HG02885 (cell line): ENCODE data around the gene MPPED1.

Experiments used
- ATAC-seq: cut with Tn5 transposase; IDR thresholded peaks from one replicate; pipeline ENCODE4 v1.9.1; 2021; ENCODE audit warnings: mild to moderate bottlenecking; ENCODE audit not compliant: unreplicated experiment, poor library complexity

MPPED1 gene

DNA sequence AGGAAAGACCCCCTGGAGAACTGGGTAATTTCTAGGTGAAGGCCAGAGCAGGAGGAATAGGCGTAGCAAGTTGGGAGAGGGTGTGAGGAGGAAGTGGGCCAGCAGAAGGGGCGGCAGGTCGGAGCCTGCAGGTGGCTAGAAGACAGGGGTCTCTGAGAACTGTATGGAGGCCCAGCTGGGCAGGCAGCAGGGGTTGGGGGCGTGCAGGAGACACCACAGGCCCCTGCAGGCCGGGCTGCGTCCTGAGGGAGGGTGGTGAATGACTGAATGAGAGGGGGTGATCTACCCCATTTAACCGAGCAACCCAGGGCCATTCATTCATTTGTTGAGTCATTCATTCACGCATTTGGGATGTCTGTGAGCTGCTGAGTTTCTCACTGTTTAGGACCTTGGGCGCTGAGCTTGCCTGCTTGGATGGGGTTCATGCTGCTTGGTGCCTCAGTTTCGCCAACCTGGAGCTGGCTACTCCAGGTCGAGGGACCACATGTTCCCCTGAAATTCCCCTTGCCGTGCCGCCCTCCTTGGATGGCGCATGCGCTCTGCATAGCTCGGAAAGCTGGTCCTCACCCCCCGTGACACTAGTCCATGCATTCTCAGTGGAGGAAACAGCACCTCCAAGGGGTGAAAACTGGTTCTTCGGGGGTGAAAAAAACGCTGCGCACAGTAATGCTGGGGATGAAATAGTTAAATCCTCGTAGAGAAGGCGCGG lies 15.6 kb downstream of the MPPED1 start:
- ATAC-seq = no peak

DNA sequence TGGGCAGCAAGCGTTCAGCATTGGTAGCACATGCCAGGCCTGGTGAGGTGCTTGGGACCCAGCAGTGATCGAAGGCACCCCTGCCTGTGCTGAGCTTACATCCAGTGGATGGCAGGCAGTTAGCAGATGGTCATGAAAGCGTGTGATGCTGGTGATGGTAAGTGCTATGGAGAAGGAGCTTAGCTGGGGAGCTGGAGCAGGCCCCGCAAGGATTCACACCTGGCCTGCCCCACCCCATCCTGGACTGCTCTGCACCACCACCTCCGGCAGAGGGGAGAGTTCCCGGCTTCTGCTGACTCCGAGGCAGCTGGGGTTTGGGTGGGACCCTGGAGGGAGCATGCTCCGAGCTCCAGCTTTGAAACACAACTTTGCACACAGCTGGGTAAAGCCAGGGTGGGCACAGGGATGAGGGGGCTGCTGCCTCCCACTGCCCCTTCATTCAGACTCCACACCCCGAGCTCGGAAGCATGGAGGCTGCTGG lies 16.2 kb downstream of the MPPED1 start:
- no peak for ATAC-seq

DNA sequence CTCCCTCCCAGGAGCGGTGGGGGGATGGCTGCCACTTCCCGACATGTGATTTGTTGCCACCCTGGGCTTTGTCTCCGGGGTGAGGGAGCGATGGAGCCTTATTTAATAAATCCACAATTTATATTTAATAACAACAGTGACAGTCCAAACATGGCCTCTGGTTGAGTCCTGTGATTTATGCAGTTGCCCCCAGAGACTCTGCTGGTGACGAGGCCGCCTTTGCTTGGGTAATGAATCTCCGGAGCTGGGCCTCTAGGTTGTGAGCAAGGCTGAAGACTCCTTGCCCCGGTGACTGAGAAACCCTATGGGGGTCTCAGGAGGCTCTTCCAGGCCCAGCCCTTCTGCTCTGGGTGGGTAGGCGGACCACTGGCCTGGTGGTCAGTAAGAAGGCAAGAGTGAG lies 16.7 kb downstream of the MPPED1 start:
- ATAC-seq = no peak

GRCh38 chr22:43429426-43429825 lies 17.6 kb downstream of the MPPED1 start:
- ATAC-seq = no peak

DNA sequence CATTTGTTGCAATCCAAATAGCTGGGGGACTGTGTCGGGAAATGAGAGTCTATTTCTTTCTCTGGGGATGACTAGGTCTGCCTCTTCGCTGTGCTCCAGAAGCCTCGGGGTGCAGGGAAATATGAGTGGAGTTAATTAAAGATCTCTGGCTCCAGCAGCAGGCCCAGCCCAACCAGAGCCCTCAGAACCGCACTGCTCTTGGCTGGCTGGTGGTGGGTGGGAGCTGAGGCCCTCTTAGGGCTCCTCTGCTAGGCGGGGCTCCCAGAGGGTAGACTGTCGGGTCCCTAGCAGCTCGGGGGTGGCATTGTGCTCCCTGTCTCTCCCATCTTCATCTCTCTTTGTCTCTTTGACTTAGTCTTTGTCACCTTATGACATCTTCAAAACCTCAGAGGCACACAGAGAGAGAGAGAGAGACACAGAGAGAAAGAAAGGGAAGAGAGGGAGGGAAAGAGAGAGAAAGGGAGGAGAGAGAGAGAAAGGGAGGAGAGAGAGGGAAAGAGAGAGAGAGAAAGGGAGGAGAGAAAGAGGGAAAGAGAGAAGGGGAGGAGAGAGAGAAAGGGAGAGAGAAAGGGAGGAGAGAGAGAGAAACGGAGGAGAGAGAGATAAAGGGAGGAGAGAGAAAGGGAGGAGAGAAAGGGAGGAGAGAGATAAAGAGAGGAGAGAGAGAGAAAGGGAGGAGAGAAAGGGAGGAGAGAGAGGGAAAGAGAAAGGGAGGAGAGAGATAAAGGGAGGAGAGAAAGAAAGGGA lies 20.2 kb downstream of the MPPED1 start:
- no peak for ATAC-seq

- no peak for ATAC-seq
These were observed 21.1 kb downstream of the MPPED1 start for GRCh38 chr22:43432883-43433415.

- no peak for ATAC-seq
These were observed 21.8 kb downstream of the MPPED1 start for GRCh38 chr22:43433451-43434274.

GRCh38 chr22:43434275-43434927 lies 22.6 kb downstream of the MPPED1 start:
- no peak for ATAC-seq

DNA sequence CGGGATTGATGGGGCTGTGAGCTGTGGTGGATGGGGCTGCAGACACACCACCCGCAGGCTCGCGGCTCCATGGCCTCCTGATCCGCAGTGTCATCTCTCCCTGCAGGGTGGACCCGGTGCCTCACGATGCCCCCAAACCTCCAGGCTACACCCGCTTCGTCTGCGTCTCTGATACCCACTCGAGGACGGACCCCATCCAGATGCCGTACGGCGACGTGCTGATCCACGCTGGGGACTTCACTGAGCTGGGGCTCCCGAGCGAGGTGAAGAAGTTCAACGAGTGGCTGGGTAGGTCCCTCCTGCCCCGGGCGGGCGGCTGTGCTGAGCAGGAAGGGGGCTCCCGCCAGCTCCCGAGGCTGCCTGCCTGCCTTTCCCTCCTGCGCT lies 23.1 kb downstream of the MPPED1 start:
- ATAC-seq = no peak

- no peak for ATAC-seq
These were observed 24.3 kb downstream of the MPPED1 start for GRCh38 chr22:43435851-43436811.

GRCh38 chr22:43436868-43437267 lies 25.1 kb downstream of the MPPED1 start:
- no peak for ATAC-seq

GRCh38 chr22:43437871-43438475 lies 26.2 kb downstream of the MPPED1 start:
- ATAC-seq = no peak

DNA sequence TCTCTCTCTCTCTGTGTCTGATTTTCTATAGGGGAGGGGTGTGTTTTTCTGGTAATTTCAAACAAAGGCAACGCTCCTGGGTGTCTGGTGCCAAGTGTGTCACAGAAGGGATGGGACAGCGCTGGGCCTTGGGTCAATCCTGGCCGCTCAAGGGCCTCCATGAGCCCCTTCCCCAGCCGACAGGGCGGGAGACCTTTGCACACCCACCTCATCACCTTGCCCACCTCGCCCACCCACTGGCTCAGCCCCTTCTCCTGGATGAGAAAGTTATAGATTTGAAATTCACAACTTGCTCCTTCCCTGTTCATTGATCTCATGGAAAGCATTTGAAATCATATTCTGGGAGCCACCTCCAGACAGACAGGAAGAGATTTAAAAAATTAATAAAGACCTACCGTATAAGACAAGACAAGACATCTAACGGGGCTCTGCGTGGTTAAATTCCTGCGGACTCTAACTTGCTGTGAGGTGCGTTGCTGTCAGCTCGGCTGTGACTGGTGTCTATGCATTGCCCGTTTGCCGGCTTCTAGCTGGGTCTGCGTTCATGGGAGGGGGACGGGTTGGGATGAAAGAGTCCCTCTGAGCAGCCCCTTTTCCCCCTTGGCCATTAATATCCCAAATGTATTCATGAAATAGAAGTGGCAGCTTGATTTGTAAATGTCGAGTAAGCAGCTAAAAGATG lies 27.0 kb downstream of the MPPED1 start:
- ATAC-seq = no peak

DNA sequence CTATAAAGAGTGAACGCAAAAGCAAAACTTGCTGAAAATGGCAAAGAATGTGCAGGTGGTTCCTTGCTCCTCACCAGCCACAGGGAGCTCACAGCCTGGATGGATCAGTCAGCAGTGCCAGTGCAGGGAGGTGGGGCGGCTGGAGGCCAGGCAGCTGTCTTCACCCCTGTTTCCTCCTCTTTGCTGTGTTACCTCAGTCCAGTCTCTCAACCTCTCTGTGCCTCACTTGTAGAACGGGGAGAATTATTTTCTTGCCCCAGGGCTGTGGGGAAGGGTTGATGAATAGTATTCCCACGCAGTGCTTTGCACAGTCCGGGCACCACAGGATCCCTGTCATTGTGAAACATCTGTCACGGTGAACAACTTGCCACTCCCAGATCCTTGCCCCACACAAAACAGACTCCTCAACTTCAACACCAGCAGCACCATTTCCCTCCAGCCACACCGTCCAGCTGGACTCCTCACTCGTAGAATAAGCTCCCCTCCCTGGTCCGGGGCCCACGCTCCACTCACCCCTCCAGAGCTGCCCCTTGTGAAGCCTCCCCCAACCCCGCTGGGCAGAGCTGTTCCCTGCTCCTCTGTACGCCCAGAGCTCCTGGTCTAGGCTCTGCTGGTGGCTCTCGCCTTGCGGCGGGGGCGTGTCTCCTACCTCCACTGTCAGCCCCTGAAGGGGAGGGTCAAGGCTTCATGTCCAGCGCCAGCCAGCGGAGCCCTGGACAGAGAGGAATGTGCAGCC lies 27.7 kb downstream of the MPPED1 start:
- no peak for ATAC-seq

DNA sequence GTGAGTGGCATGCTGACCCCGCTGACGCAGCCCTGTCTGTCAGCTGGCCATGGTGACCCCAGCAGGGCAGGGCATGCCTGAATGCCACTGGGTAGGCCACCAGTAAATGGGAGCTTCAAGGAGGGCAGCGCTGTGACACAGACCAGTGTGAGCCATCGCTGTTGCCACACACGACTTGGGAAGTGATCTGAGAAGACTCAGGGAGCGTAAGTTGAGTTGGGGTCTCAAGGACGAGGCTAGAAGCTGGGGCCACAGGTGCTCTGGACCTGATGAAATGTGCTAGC lies 28.2 kb downstream of the MPPED1 start:
- no peak for ATAC-seq

DNA sequence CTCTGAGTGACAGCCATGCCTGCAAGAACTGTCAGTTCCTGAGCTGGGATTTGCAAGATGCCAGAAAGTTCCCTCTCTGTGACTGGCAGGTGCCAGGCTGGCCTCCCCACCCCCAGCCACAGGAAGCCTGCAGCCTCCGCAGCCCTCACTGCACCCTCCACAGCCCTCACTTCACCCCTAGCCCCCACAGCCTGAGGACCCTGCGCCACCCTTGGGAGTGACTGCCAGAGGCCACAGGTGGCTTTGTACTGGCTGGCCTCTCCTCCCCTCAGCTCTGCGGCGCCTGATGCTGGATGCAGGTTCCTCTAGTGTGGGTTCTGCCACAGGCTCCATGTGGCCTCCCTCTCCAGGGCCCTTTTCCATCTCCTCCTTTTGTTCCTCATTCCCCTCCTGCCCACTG lies 28.7 kb downstream of the MPPED1 start:
- ATAC-seq = no peak

DNA sequence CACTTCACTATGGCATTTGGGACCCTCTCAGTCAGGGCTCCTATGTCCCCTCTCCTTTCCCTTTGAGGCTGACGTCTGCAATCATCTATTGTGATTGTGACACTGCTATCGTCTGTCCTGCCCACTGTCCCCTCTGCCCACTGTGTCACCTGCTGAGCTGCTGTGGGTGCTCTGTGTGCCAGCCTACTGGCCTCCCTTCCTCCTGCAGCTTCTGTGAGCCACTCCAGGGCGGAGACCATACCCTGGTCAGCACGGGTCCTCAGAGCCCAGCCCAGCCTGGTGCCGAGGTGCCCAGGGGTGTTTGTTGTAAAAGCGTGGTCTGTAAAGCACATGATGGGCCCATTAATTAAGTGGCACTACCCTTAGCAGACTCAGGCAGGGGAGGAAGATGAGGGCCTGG lies 29.4 kb downstream of the MPPED1 start:
- ATAC-seq = no peak

GRCh38 chr22:43441751-43442150 lies 29.9 kb downstream of the MPPED1 start:
- ATAC-seq = no peak
